ENCODE data around the gene SRCAP. TPM values are rescaled to one million over a fixed set of nuclear protein-coding genes. Genes with fewer than 3 reads are reported as not detected.
"Not testable (repeated sequence)": the region's sequence is repeated elsewhere in the genome, so short reads cannot be mapped to it uniquely, and the experiment has no call there.

The SRCAP gene
- total and polyA plus RNA-seq, 7 donors = 2.4 to 39.1 (median 14.3) TPM

DNA sequence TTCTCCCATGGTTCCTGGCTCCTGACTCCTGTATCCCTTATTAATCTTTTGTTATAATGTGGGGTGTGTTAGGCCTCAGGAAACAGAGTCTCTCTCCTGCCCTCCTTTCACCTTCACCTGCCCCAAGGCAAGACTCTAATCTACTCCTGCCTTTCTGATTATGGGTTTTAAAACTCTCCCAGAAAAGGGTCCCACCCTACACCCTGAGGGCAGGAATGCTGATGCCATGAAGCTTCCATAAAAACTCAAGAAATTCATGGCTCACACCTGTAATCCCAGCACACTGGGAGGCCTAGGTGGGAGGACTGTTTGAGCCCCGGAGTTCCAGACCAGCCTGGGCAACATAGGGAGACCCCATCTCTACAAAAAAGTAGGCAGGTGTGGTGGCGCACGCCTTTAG is 18.6 kb upstream of the SRCAP start:
- H3K36me3 ChIP-seq = no peaks in the 10 kb centered on the region
- 96 to 97% methylated on average over 3 of the region's 3 CpGs for WGBS, 2 donors
- H3K27me3 ChIP-seq = no peaks in the 10 kb centered on the region
- no peak for TF ChIP-seq POLR2AphosphoS5 (IDR thresholded peaks at IDR 0.05)
- TF ChIP-seq EP300 (IDR thresholded peaks at IDR 0.05) = no peak
- TF ChIP-seq POLR2A (IDR thresholded peaks at IDR 0.05) = no peak
- TF ChIP-seq, protein P1, sequence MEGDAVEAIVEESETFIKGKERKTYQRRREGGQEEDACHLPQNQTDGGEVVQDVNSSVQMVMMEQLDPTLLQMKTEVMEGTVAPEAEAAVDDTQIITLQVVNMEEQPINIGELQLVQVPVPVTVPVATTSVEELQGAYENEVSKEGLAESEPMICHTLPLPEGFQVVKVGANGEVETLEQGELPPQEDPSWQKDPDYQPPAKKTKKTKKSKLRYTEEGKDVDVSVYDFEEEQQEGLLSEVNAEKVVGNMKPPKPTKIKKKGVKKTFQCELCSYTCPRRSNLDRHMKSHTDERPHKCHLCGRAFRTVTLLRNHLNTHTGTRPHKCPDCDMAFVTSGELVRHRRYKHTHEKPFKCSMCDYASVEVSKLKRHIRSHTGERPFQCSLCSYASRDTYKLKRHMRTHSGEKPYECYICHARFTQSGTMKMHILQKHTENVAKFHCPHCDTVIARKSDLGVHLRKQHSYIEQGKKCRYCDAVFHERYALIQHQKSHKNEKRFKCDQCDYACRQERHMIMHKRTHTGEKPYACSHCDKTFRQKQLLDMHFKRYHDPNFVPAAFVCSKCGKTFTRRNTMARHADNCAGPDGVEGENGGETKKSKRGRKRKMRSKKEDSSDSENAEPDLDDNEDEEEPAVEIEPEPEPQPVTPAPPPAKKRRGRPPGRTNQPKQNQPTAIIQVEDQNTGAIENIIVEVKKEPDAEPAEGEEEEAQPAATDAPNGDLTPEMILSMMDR (IDR thresholded peaks at IDR 0.05) = no peak
- intact Hi-C loops (cut with DNase I) = no loop called here
- no peaks in the 10 kb centered on the region for H3K4me1 ChIP-seq
- DNase-seq = no peak
- H3K27ac ChIP-seq = no peak overlapping the region
- H3K9me3 ChIP-seq = no peaks in the 10 kb centered on the region
- H3K4me3 ChIP-seq = no peak overlapping the region

DNA sequence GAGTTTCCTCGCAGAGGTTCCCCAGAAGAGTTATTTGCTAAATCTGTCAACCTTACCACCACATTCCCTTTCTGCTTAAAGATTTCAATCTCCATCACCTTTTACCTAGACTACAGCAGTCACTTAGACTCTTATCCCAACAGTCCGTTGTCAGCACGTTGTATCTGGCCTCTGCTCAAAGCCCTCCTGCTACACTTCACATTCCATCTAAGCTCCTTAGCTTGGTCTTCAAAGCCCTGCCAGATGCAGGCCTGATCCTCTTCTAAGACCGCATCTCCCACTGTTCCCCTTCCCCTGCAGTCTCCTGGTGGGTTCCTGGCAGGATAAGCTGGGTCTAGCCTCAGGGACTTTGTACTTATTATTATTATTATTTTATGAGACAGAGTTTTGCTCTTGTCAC is 10.3 kb upstream of the SRCAP start:
- Histone ChIP-seq H3K27me3 (peaks cover 0 to 3% (median 0%) of the 10 kb centered on the region in 3 donors), H3K4me3 (no peak overlapping the region), H3K36me3 (no peaks in the 10 kb centered on the region), H3K27ac (no peak overlapping the region), H3K4me1 (peaks cover 0 to 3% (median under 1%) of the 10 kb centered on the region in 4 donors), H3K9me3 (no peaks in the 10 kb centered on the region)
- DNase-seq = no peak
- 79 to 82% methylated on average over 4 of the region's 4 CpGs for WGBS, 2 donors
- TF ChIP-seq EP300 (IDR thresholded peaks at IDR 0.05) (no peak), POLR2A (IDR thresholded peaks at IDR 0.05) (no peak), POLR2AphosphoS5 (IDR thresholded peaks at IDR 0.05) (no peak)
- TF ChIP-seq, protein P1 (IDR thresholded peaks at IDR 0.05) = no peak
- intact Hi-C loops (cut with DNase I) = no loop called here

GRCh38 chr16:30691907-30692306 is 7.1 kb upstream of the SRCAP start:
- no peak overlapping the region for H3K4me3 ChIP-seq
- DNase-seq = no peak
- no peaks in the 10 kb centered on the region for H3K36me3 ChIP-seq
- H3K27me3 ChIP-seq = peaks cover 0 to 3% (median 0%) of the 10 kb centered on the region in 3 donors
- TF ChIP-seq, protein P1 (IDR thresholded peaks at IDR 0.05) = no peak
- no peak for TF ChIP-seq POLR2A (IDR thresholded peaks at IDR 0.05)
- no peak for TF ChIP-seq EP300 (IDR thresholded peaks at IDR 0.05)
- no peak for TF ChIP-seq POLR2AphosphoS5 (IDR thresholded peaks at IDR 0.05)
- H3K9me3 ChIP-seq = no peaks in the 10 kb centered on the region
- WGBS, 2 donors = 82 to 83% methylated on average over 4 of the region's 4 CpGs
- intact Hi-C loops (cut with DNase I) = no loop called here
- no peak overlapping the region for H3K27ac ChIP-seq
- peaks cover 0 to 7% (median 3%) of the 10 kb centered on the region in 4 donors for H3K4me1 ChIP-seq

- peaks cover 0 to 3% (median 0%) of the 10 kb centered on the region in 3 donors for H3K27me3 ChIP-seq
- H3K4me3 ChIP-seq = no peak overlapping the region
- H3K4me1 ChIP-seq = peaks cover 0 to 11% (median 5%) of the 10 kb centered on the region in 4 donors
- intact Hi-C loops (cut with DNase I) = no loop called here
- WGBS, 2 donors = 81 to 84% methylated on average over 10 of the region's 10 CpGs
- H3K27ac ChIP-seq = no peak overlapping the region
- no peak for DNase-seq
- no peaks in the 10 kb centered on the region for H3K36me3 ChIP-seq
- no peaks in the 10 kb centered on the region for H3K9me3 ChIP-seq
- TF ChIP-seq POLR2AphosphoS5 (IDR thresholded peaks at IDR 0.05) = no peak
- TF ChIP-seq POLR2A (IDR thresholded peaks at IDR 0.05) = no peak
Measured at GRCh38 chr16:30692396-30693064, 6.4 kb upstream of the SRCAP start.

GRCh38 chr16:30694926-30695693 is 3.9 kb upstream of the SRCAP start:
- peaks cover 0 to 2% (median 0%) of the 10 kb centered on the region in 4 donors for H3K36me3 ChIP-seq
- 72 to 83% methylated on average over 11 of the region's 11 CpGs for WGBS, 2 donors
- TF ChIP-seq, protein P1 (IDR thresholded peaks at IDR 0.05) = no peak
- TF ChIP-seq POLR2A (IDR thresholded peaks at IDR 0.05) = no peak
- TF ChIP-seq POLR2AphosphoS5 (IDR thresholded peaks at IDR 0.05) = no peak

GRCh38 chr16:30696646-30697045 is 2.3 kb upstream of the SRCAP start:
- H3K4me3 ChIP-seq, H3K9me3 ChIP-seq, H3K27ac ChIP-seq, DNase-seq, H3K27me3 ChIP-seq: not testable (repeated sequence)
- WGBS, 2 donors = 95% methylated on average over 3 of the region's 3 CpGs
- H3K4me1 ChIP-seq = peaks cover 0 to 32% (median 23%) of the 10 kb centered on the region in 4 donors
- intact Hi-C loops (cut with DNase I) = loop anchor here (5.0 kb wide), 1 partner anchor 51 kb away; the partner anchor contains the start of gene PHKG2
- H3K36me3 ChIP-seq = peaks cover 8 to 17% (median 13%) of the 10 kb centered on the region in 4 donors

More at GRCh38 chr16:30694926-30695693, 3.9 kb upstream of the SRCAP start:
- Histone ChIP-seq H3K27me3 (peaks cover 0 to 2% (median 0%) of the 10 kb centered on the region in 3 donors), H3K9me3 (no peaks in the 10 kb centered on the region), H3K4me1 (peaks cover 0 to 24% (median 15%) of the 10 kb centered on the region in 4 donors), H3K27ac (no peak overlapping the region), H3K4me3 (no peak overlapping the region)
- intact Hi-C loops (cut with DNase I) = loop anchor here (5.0 kb wide), 1 partner anchor 52 kb away; the partner anchor contains the start of gene PHKG2
- DNase-seq = no peak

All from sigmoid colon (tissue), 7 donors.